Glutamatergic neuron (in vitro differentiated cells): ENCODE measurements around the gene SUSD6. TPM values are rescaled to one million over a fixed set of nuclear protein-coding genes. Genes with fewer than 3 reads are reported as not detected.

ENCODE experiments used
- DNase-seq: peaks from one replicate; pipeline ENCODE4 v3.0.0; 2022
- H3K27ac Mint-ChIP-seq: one replicate; pipeline ENCODE4 v1.8.0; 2020; ENCODE audit warnings: mild to moderate bottlenecking, mixed read lengths, inconsistent platforms; ENCODE audit not compliant: unreplicated experiment
- H3K27me3 Mint-ChIP-seq: one replicate; pipeline ENCODE4 v1.8.0; 2020; ENCODE audit warnings: mild to moderate bottlenecking, moderate library complexity, mixed read lengths, inconsistent platforms; ENCODE audit not compliant: unreplicated experiment
- H3K36me3 Mint-ChIP-seq: one replicate; pipeline ENCODE4 v1.8.0; 2020; ENCODE audit warnings: mild to moderate bottlenecking, mixed read lengths, inconsistent platforms; ENCODE audit not compliant: unreplicated experiment
- H3K4me1 Mint-ChIP-seq: one replicate; pipeline ENCODE4 v1.8.0; 2020; ENCODE audit warnings: mild to moderate bottlenecking, low read depth, mixed read lengths, inconsistent platforms; ENCODE audit not compliant: unreplicated experiment
- H3K4me3 Mint-ChIP-seq: one replicate; pipeline ENCODE4 v1.8.0; 2020; ENCODE audit warnings: mild to moderate bottlenecking, mixed read lengths, inconsistent platforms; ENCODE audit not compliant: unreplicated experiment
- H3K9me3 Mint-ChIP-seq: one replicate; pipeline ENCODE4 v1.8.0; 2020; ENCODE audit warnings: mild to moderate bottlenecking, moderate library complexity, mixed read lengths, inconsistent platforms; ENCODE audit not compliant: unreplicated experiment
- total RNA-seq: library from RNA; stranded (reverse); fragmentation: NEBNext Ultra II Directional; extraction: Animal tissue kit (Norgen Biotek cat#: 25700); gene quantifications from one replicate; pipeline ENCODE4 v1.2.1, GENCODE V29; 2021; ENCODE audit not compliant: unreplicated experiment
- TF ChIP-seq, protein P1 (sequence below): fragments of 200-600 bp; sonication (generic); IDR thresholded peaks from one replicate; pipeline ENCODE4 v1.5.0; 2021; ENCODE audit not compliant: partially characterized antibody, unreplicated experiment

Gene SUSD6
- total RNA-seq, 1 donor from 2014 or later = 106 TPM

GRCh38 chr14:69749956-69750355 is 138.6 kb downstream of the SUSD6 start:
- Mint-ChIP-seq H3K4me1 (no peaks in the 10 kb centered on the region), H3K27me3 (no peaks in the 10 kb centered on the region), H3K4me3 (no peak overlapping the region), H3K27ac (no peak overlapping the region), H3K36me3 (no peaks in the 10 kb centered on the region), H3K9me3 (no peaks in the 10 kb centered on the region)
- DNase-seq = no peak
- TF ChIP-seq, protein P1, sequence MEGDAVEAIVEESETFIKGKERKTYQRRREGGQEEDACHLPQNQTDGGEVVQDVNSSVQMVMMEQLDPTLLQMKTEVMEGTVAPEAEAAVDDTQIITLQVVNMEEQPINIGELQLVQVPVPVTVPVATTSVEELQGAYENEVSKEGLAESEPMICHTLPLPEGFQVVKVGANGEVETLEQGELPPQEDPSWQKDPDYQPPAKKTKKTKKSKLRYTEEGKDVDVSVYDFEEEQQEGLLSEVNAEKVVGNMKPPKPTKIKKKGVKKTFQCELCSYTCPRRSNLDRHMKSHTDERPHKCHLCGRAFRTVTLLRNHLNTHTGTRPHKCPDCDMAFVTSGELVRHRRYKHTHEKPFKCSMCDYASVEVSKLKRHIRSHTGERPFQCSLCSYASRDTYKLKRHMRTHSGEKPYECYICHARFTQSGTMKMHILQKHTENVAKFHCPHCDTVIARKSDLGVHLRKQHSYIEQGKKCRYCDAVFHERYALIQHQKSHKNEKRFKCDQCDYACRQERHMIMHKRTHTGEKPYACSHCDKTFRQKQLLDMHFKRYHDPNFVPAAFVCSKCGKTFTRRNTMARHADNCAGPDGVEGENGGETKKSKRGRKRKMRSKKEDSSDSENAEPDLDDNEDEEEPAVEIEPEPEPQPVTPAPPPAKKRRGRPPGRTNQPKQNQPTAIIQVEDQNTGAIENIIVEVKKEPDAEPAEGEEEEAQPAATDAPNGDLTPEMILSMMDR = no peak

DNA sequence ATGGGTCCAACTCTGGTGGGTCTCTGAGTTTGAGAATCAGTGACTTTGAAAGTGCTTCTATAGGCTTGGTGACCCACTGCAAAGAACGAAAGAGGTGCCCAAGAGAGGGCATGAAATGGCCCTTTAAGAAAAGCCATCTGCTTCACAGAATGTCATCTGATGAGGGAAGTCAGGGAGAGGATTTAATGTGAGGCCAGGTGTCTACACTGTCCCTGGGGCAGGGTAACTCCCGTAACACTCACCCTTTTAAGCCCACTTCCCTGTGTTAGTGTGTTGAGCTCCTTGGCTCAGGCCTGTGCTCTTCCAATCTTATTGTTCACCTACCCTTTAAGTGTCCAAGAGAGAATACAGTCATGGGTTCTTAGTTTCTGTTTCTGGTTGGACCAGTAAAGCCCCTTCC is 139.1 kb downstream of the SUSD6 start:
- Mint-ChIP-seq H3K27ac (no peak overlapping the region), H3K27me3 (no peaks in the 10 kb centered on the region), H3K4me3 (no peak overlapping the region), H3K4me1 (no peaks in the 10 kb centered on the region), H3K36me3 (no peaks in the 10 kb centered on the region), H3K9me3 (no peaks in the 10 kb centered on the region)
- DNase-seq = no peak
- TF ChIP-seq, protein P1 = no peak

GRCh38 chr14:69752773-69753172 is 141.4 kb downstream of the SUSD6 start:
- H3K4me1 Mint-ChIP-seq = no peaks in the 10 kb centered on the region
- H3K27ac Mint-ChIP-seq = no peak overlapping the region
- peaks cover 1% of the 10 kb centered on the region for H3K27me3 Mint-ChIP-seq
- no peaks in the 10 kb centered on the region for H3K9me3 Mint-ChIP-seq
- H3K4me3 Mint-ChIP-seq = no peak overlapping the region
- no peaks in the 10 kb centered on the region for H3K36me3 Mint-ChIP-seq
- TF ChIP-seq, protein P1 = no peak
- no peak for DNase-seq

DNA sequence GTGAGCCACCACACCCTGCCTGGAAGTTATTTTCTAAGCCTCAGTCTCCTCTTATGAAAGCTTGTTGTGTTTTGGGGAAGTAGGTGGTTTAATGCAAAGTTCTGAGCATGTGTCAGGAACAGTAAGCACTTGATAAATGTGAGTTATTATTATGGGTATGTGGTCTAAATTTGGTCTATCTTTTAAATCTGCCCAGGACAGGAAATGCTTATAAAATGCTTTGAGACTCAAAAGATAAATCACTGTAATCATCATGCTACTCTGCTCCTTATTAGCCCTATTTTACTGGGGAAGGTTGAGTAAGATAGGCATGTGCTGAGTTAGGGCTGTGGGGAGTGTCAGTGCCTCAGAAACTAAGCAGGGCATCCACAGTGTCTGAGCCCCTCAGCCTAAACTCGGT is 142.5 kb downstream of the SUSD6 start:
- no peaks in the 10 kb centered on the region for H3K9me3 Mint-ChIP-seq
- no peak for DNase-seq
- no peaks in the 10 kb centered on the region for H3K36me3 Mint-ChIP-seq
- H3K27ac Mint-ChIP-seq = no peak overlapping the region
- TF ChIP-seq, protein P1 = no peak
- no peak overlapping the region for H3K4me3 Mint-ChIP-seq
- no peaks in the 10 kb centered on the region for H3K4me1 Mint-ChIP-seq
- H3K27me3 Mint-ChIP-seq = peaks cover 3% of the 10 kb centered on the region

- no peaks in the 10 kb centered on the region for H3K36me3 Mint-ChIP-seq
- no peak overlapping the region for H3K4me3 Mint-ChIP-seq
- no peak for DNase-seq
- no peaks in the 10 kb centered on the region for H3K4me1 Mint-ChIP-seq
- H3K27me3 Mint-ChIP-seq = peaks cover 4% of the 10 kb centered on the region
- TF ChIP-seq, protein P1 = no peak
- no peak overlapping the region for H3K27ac Mint-ChIP-seq
- no peaks in the 10 kb centered on the region for H3K9me3 Mint-ChIP-seq
These were observed 143.1 kb downstream of the SUSD6 start for GRCh38 chr14:69754487-69754886.
